ENCODE data around the gene MCM5. TPM values are rescaled to one million over a fixed set of nuclear protein-coding genes. Genes with fewer than 3 reads are reported as not detected.

MCM5 gene
- total RNA-seq, 1 donor from 2014 or later = 8.3 TPM

Other genes with a start within 250 kb of the MCM5 start
- 8.6 TPM for gene HMGXB4, start 142.6 kb upstream of the MCM5 start, total RNA-seq
- gene TOM1, start 100.2 kb upstream of the MCM5 start, total RNA-seq = 68.0 TPM
- gene HMOX1, start 19.0 kb upstream of the MCM5 start, total RNA-seq = 4.8 TPM
- gene RASD2, start 140.7 kb downstream of the MCM5 start, total RNA-seq = 5.0 TPM
- 16,708 TPM for gene MB, start 217.2 kb downstream of the MCM5 start, total RNA-seq
- gene APOL6, start 248.3 kb downstream of the MCM5 start, total RNA-seq = 4.8 TPM

Measured in left ventricle myocardium inferior (tissue), 1 donor.